Left kidney (tissue), 2 donors: ENCODE measurements around the gene GJA1. TPM values are rescaled to one million over a fixed set of nuclear protein-coding genes. Genes with fewer than 3 reads are reported as not detected.

Experiments
- DNase-seq: peaks from one replicate; pipeline ENCODE4 v3.0.0-alpha.2; 2013
- polyA plus RNA-seq: library from polyadenylated mRNA; unstranded; fragments of 120-200 nt; gene quantifications from one replicate; pipeline ENCODE4 v1.2.1, GENCODE V29; 2013; ENCODE audit not compliant: insufficient read length

Gene GJA1
- polyA plus RNA-seq, 1 donor: 73.1 TPM

- no peak for DNase-seq
These were observed 46.7 kb downstream of the GJA1 start for GRCh38 chr6:121482004-121482693.

GRCh38 chr6:121482751-121483150 is 47.3 kb downstream of the GJA1 start:
- DNase-seq: no peak

- no peak for DNase-seq
These were observed 49.9 kb downstream of the GJA1 start for GRCh38 chr6:121485359-121485811.

- DNase-seq: no peak
These were observed 56.1 kb downstream of the GJA1 start for GRCh38 chr6:121491576-121491975.

GRCh38 chr6:121492536-121492935 is 57.1 kb downstream of the GJA1 start:
- DNase-seq: no peak

- DNase-seq: no peak
These were observed 62.5 kb downstream of the GJA1 start for GRCh38 chr6:121497970-121498375.

GRCh38 chr6:121498481-121499276 is 63.2 kb downstream of the GJA1 start:
- no peak for DNase-seq

Other genes starting within 250 kb of the GJA1 start
- 18.7 TPM for gene TBC1D32, start 101.2 kb upstream of the GJA1 start, polyA plus RNA-seq